HCT116 (cell line): ENCODE data around the gene RENBP. TPM values are rescaled to one million over a fixed set of nuclear protein-coding genes. Genes with fewer than 3 reads are reported as not detected.

Experiments used
- ATAC-seq: fragments of 200-7000 bp; cut with Tn5 transposase; 2 replicates; pipeline ENCODE4 v1.9.1; 2020; ENCODE audit warnings: mild to moderate bottlenecking, moderate library complexity
- BruUV-seq: library from RNA; stranded (reverse); fragments of 400-500 nt; replicated peaks from 2 replicates; lab custom pipeline; 2021; lab: Mats Ljungman, UMichigan
- CTCF ChIA-PET: fragments of 300-600 bp; sonication (Branson Sonifier 250); formaldehyde crosslinking; loops from one replicate; lab custom pipeline; 2021; ENCODE audit warnings: antibody characterized with exemption; lab: Charles Lee
- POLR2A ChIA-PET: fragments of 300-600, 350-600 bp; sonication (Branson Sonifier 250); formaldehyde crosslinking; loops from one replicate; lab custom pipeline; 2021; ENCODE audit warnings: antibody characterized with exemption; lab: Charles Lee
- RAD21 ChIA-PET, 2 experiments: fragments of 300-600 bp; sonication (Branson Sonifier 250); formaldehyde crosslinking; loops; one replicate each; lab custom pipeline; 2023; ENCODE audit warnings: low total read pairs in 2 of 2; ENCODE audit not compliant: uncharacterized antibody in 2 of 2, unreplicated experiment in 2 of 2, low non-redundant PET in 1 of 2; lab: Charles Lee
- DNase-seq: peaks from one replicate; pipeline ENCODE4 v3.0.0-alpha.2; 2010; ENCODE audit warnings: low read depth, low spot score
- H2AFZ ChIP-seq: fragments of 200-600 bp; shearing (Covaris generic), sonication (generic); 2 replicates; pipeline ENCODE4 v1.6.1; 2017; ENCODE audit warnings: low read depth, mixed run types, mixed read lengths, antibody characterized with exemption, low read length; ENCODE audit not compliant: poor library complexity, severe bottlenecking
- H3K27ac ChIP-seq: 2 replicates; pipeline ENCODE4 v1.5.1; 2012; ENCODE audit warnings: low read depth, low read length
- H3K27me3 ChIP-seq: fragments of 200-600 bp; sonication (generic); 2 replicates; pipeline ENCODE4 v1.6.1; 2016; ENCODE audit warnings: mixed run types, low read length, mixed read lengths; ENCODE audit not compliant: insufficient read depth
- H3K36me3 ChIP-seq, 2 experiments: fragments of 200-500 bp in 1 of 2; fragments of 200-600 bp in 1 of 2; sonication (Bioruptor generic) in 1 of 2; sonication (generic) in 1 of 2; 2 replicates each; pipeline versions ENCODE4 v1.5.1 to v1.6.1; 2014 to 2016; ENCODE audit warnings: low read length in 2 of 2, inconsistent platforms in 1 of 2, mixed read lengths in 1 of 2, mixed run types in 1 of 2; ENCODE audit not compliant: insufficient read depth in 2 of 2, control insufficient read depth in 1 of 2
- H3K4me1 ChIP-seq, 2 experiments: fragments of 200-600 bp in 1 of 2; sonication (generic) in 1 of 2; 2 replicates each; pipeline versions ENCODE4 v1.5.1 to v1.6.1; 2012 to 2017; ENCODE audit warnings: low read length in 2 of 2, inconsistent platforms in 1 of 2, mild to moderate bottlenecking in 1 of 2, mixed read lengths in 1 of 2, mixed run types in 1 of 2, moderate library complexity in 1 of 2; ENCODE audit not compliant: insufficient read depth in 2 of 2, control insufficient read depth in 1 of 2
- H3K4me2 ChIP-seq: fragments of 200-600 bp; sonication (generic); 2 replicates; pipeline ENCODE4 v1.6.1; 2017; ENCODE audit warnings: mixed run types, low read length, mixed read lengths
- H3K4me3 ChIP-seq, 2 experiments: fragments of 200-600 bp in 1 of 2; sonication (generic) in 1 of 2; replicated peaks in 1 of 2; 2 replicates each; pipeline ENCODE4 v1.5.1; 2011 to 2016; ENCODE audit warnings: low read length in 2 of 2, control low read depth in 1 of 2, low read depth in 1 of 2, mild to moderate bottlenecking in 1 of 2, mixed read lengths in 1 of 2, mixed run types in 1 of 2
- H3K79me2 ChIP-seq: fragments of 200-600 bp; sonication (generic); 2 replicates; pipeline ENCODE4 v1.6.1; 2017; ENCODE audit warnings: mild to moderate bottlenecking, mixed run types, low read length, moderate library complexity, mixed read lengths; ENCODE audit not compliant: insufficient read depth
- H3K9ac ChIP-seq: fragments of 200-600 bp; sonication (generic); 2 replicates; pipeline ENCODE4 v1.6.1; 2016; ENCODE audit warnings: low read length, mixed read lengths
- H3K9me2 ChIP-seq: fragments of 200-600 bp; sonication (generic), shearing (Covaris generic); 2 replicates; pipeline ENCODE4 v1.6.1; 2017; ENCODE audit warnings: mixed run types, mild to moderate bottlenecking, moderate library complexity; ENCODE audit not compliant: insufficient read depth
- H3K9me3 ChIP-seq, 2 experiments: fragments of 200-500 bp in 1 of 2; fragments of 200-600 bp in 1 of 2; sonication (Bioruptor generic) in 1 of 2; sonication (generic) in 1 of 2; 2 replicates each; pipeline ENCODE4 v1.6.1; 2014 to 2017; ENCODE audit warnings: low read length in 2 of 2, mixed read lengths in 2 of 2, inconsistent platforms in 1 of 2, low read depth in 1 of 2, mild to moderate bottlenecking in 1 of 2, mixed run types in 1 of 2, moderate library complexity in 1 of 2; ENCODE audit not compliant: control insufficient read depth in 1 of 2, insufficient read depth in 1 of 2
- H4K20me1 ChIP-seq: fragments of 200-600 bp; sonication (generic), shearing (Covaris generic); 2 replicates; pipeline ENCODE4 v1.6.1; 2017; ENCODE audit warnings: mixed run types, mild to moderate bottlenecking, moderate library complexity; ENCODE audit not compliant: insufficient read depth
- ATF3 ChIP-seq: IDR thresholded peaks from 2 replicates; pipeline ENCODE4 v1.6.1; 2012
- CBX3 ChIP-seq: IDR thresholded peaks from 2 replicates; pipeline ENCODE4 v1.6.1; 2012; ENCODE audit warnings: low read depth
- CTCF ChIP-seq, 3 experiments: fragments of 200-600 bp in 1 of 3; sonication (generic) in 1 of 3; IDR thresholded peaks in 2 of 3; conservative IDR thresholded peaks in 1 of 3; 2 replicates each; pipeline ENCODE4 v1.5.1; 2012 to 2017; ENCODE audit warnings: low read depth in 2 of 3, low read length in 2 of 3, antibody characterized with exemption in 1 of 3, borderline replicate concordance in 1 of 3, control low read depth in 1 of 3, mild to moderate bottlenecking in 1 of 3, mixed read lengths in 1 of 3, mixed run types in 1 of 3, moderate library complexity in 1 of 3; ENCODE audit not compliant: insufficient read depth in 1 of 3
- ELF1 ChIP-seq: IDR thresholded peaks from 2 replicates; pipeline ENCODE4 v1.6.1; 2012; ENCODE audit warnings: low read depth, borderline replicate concordance
- EZH2 ChIP-seq: fragments of 200-600 bp; sonication (generic); IDR thresholded peaks from 2 replicates; pipeline ENCODE4 v1.6.1; 2017; ENCODE audit warnings: antibody characterized with exemption, mixed run types
- FOSL1 ChIP-seq: IDR thresholded peaks from 2 replicates; pipeline ENCODE4 v1.6.1; 2012; ENCODE audit warnings: low read depth
- JUND ChIP-seq: IDR thresholded peaks from 2 replicates; pipeline ENCODE4 v1.6.1; 2012
- POLR2A ChIP-seq: IDR thresholded peaks from 2 replicates; pipeline ENCODE4 v1.7.0; 2011; ENCODE audit warnings: borderline replicate concordance; ENCODE audit not compliant: insufficient read depth, insufficient read length; ENCODE audit errors: extremely low read depth
- POLR2AphosphoS5 ChIP-seq: IDR thresholded peaks from 2 replicates; pipeline ENCODE4 v1.6.1; 2011; ENCODE audit warnings: mild to moderate bottlenecking, low read depth, low read length, moderate library complexity
- RAD21 ChIP-seq: IDR thresholded peaks from 2 replicates; pipeline ENCODE4 v1.6.1; 2012; ENCODE audit warnings: low read depth, mild to moderate bottlenecking
- SRF ChIP-seq: IDR thresholded peaks from 2 replicates; pipeline ENCODE4 v1.6.1; 2012; ENCODE audit warnings: low read depth
- TCF7L2 ChIP-seq: IDR thresholded peaks from 2 replicates; pipeline ENCODE4 v1.7.0; 2011; ENCODE audit warnings: borderline replicate concordance, inconsistent platforms; ENCODE audit not compliant: insufficient read depth, insufficient read length; ENCODE audit errors: extremely low read depth
- ZBTB33 ChIP-seq: IDR thresholded peaks from 2 replicates; pipeline ENCODE4 v1.6.1; 2011; ENCODE audit warnings: mild to moderate bottlenecking, low read length, moderate library complexity; ENCODE audit not compliant: insufficient replicate concordance; ENCODE audit errors: extremely low read depth
- ZFX ChIP-seq: fragments of 450-650 bp; IDR thresholded peaks from 2 replicates; pipeline ENCODE4 v1.6.1; 2017
- ZNF274 ChIP-seq: fragments of 200-500 bp; sonication (Bioruptor generic); IDR thresholded peaks from 2 replicates; pipeline ENCODE4 v1.6.1; 2014; ENCODE audit warnings: mild to moderate bottlenecking, low read depth, low read length, inconsistent platforms
- intact Hi-C: fragments of 100-400 bp; cut with micrococcal nuclease; formaldehyde crosslinking; loops from 2 replicates; pipeline ENCODE4 v1.10.0; 2022
- total RNA-seq: library from RNA; stranded (reverse); gene quantifications from one replicate; pipeline ENCODE4 v1.2.1, GENCODE V29; 2021; ENCODE audit not compliant: unreplicated experiment
- TF ChIP-seq, protein P1 (sequence below): IDR thresholded peaks from 2 replicates; pipeline ENCODE4 v1.6.1; 2012

RENBP gene
- total RNA-seq, 1 experiment from 2014 or later, result 1.3 TPM

GRCh38 chrX:153950127-153950526 lies 5.7 kb upstream of the RENBP start:
- no peaks in the 10 kb centered on the region for H3K9me3 ChIP-seq
- RAD21 ChIA-PET, result no interaction called here
- H3K27ac ChIP-seq, result no peak overlapping the region
- no peak for TF ChIP-seq SRF
- no peak for TF ChIP-seq JUND
- TF ChIP-seq ZBTB33, result no peak
- TF ChIP-seq FOSL1, result no peak
- TF ChIP-seq EZH2, result no peak
- no peak for TF ChIP-seq TCF7L2
- TF ChIP-seq, protein P1, sequence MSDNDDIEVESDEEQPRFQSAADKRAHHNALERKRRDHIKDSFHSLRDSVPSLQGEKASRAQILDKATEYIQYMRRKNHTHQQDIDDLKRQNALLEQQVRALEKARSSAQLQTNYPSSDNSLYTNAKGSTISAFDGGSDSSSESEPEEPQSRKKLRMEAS, result no peak
- TF ChIP-seq ATF3, result no peak
- TF ChIP-seq ZFX, result no peak
- TF ChIP-seq ELF1, result no peak
- no peak for TF ChIP-seq CBX3
- no peak for TF ChIP-seq POLR2A
- no peak for TF ChIP-seq POLR2AphosphoS5
- no peak for TF ChIP-seq ZNF274
- TF ChIP-seq CTCF (IDR thresholded peaks at IDR 0.05 in 2 of 3, conservative IDR thresholded peaks at IDR 0.05 in 1 of 3; ENCODE audit: borderline replicate concordance in 1 of 3, insufficient read depth in 1 of 3, low read depth in 2 of 3, low read length in 2 of 3), result no peak
- TF ChIP-seq RAD21, result no peak
- H3K4me2 ChIP-seq, result no peak overlapping the region
- no peaks in the 10 kb centered on the region; a peak in 1 of 4 replicates for H3K4me1 ChIP-seq
- no peaks in the 10 kb centered on the region; the same call in 1 of the 2 replicates for H3K79me2 ChIP-seq
- DNase-seq, result no peak
- POLR2A ChIA-PET, result no interaction called here
- no peaks in the 10 kb centered on the region for H3K9me2 ChIP-seq
- no peaks in the 10 kb centered on the region for H3K27me3 ChIP-seq
- H2AFZ ChIP-seq, result no peak overlapping the region
- no peak overlapping the region for H3K4me3 ChIP-seq
- no peak for ATAC-seq
- intact Hi-C loops, result no loop called here
- no TSS peak for BruUV-seq
- CTCF ChIA-PET, result no interaction called here
- peaks cover 0 to 17% of the 10 kb centered on the region in 2 experiments; a peak in 1 of 4 replicates for H3K36me3 ChIP-seq
- no peak overlapping the region for H3K9ac ChIP-seq
- H4K20me1 ChIP-seq, result no peaks in the 10 kb centered on the region
